HEK293 (cell line): ENCODE data around the gene TYW1B.

Experiments used
- BCL11B ChIP-seq: fragments of 450-650 bp; formaldehyde crosslinking; IDR thresholded peaks from 2 replicates; pipeline ENCODE4 v1.5.1; 2016; ENCODE audit warnings: low read depth, missing biosample characterization, missing genetic modification characterization
- KLF7 ChIP-seq: fragments of 450-650 bp; formaldehyde crosslinking; IDR thresholded peaks from 2 replicates; pipeline ENCODE4 v1.5.1; 2016; ENCODE audit warnings: missing biosample characterization, missing genetic modification characterization, borderline replicate concordance
- SALL2 ChIP-seq: fragments of 450-650 bp; formaldehyde crosslinking; IDR thresholded peaks from 2 replicates; pipeline ENCODE4 v1.5.0; 2017; ENCODE audit warnings: missing biosample characterization, mild to moderate bottlenecking, missing genetic modification characterization, borderline replicate concordance
- ZBTB20 ChIP-seq: fragments of 450-650 bp; formaldehyde crosslinking; IDR thresholded peaks from 2 replicates; pipeline ENCODE4 v1.5.1; 2016; ENCODE audit warnings: missing biosample characterization, missing genetic modification characterization
- ZNF184 ChIP-seq: fragments of 450-650 bp; IDR thresholded peaks from 2 replicates; pipeline ENCODE4 v1.5.1; 2018; ENCODE audit warnings: missing biosample characterization, mild to moderate bottlenecking, missing genetic modification characterization
- ZNF747 ChIP-seq: fragments of 450-650 bp; formaldehyde crosslinking; IDR thresholded peaks from 2 replicates; pipeline ENCODE4 v1.5.1; 2016; ENCODE audit warnings: missing biosample characterization, missing genetic modification characterization
- ZNF76 ChIP-seq: fragments of 450-650 bp; formaldehyde crosslinking; IDR thresholded peaks from 2 replicates; pipeline ENCODE4; 2016; ENCODE audit warnings: low read depth, missing biosample characterization, missing genetic modification characterization, borderline replicate concordance
- TF ChIP-seq, protein P1 (sequence below): fragments of 450-650 bp; formaldehyde crosslinking; IDR thresholded peaks from 2 replicates; pipeline ENCODE4 v1.5.1; 2016; ENCODE audit warnings: missing biosample characterization, missing genetic modification characterization
- TF ChIP-seq, protein P2 (sequence below): fragments of 450-650 bp; formaldehyde crosslinking; IDR thresholded peaks from 2 replicates; pipeline ENCODE4 v1.5.1; 2016; ENCODE audit warnings: missing biosample characterization, missing genetic modification characterization

GRCh38 chr7:72577107-72577506, 250.9 kb downstream of the TYW1B start:
- TF ChIP-seq ZNF184 (tag by site-specific recombination) (no peak), ZNF747 (tag by site-specific recombination) (no peak), ZBTB20 (tag by site-specific recombination) (no peak), SALL2 (tag by site-specific recombination) (no peak), BCL11B (tag by site-specific recombination) (no peak), ZNF76 (tag by site-specific recombination) (no peak), KLF7 (tag by site-specific recombination) (no peak)
- TF ChIP-seq, protein P1, sequence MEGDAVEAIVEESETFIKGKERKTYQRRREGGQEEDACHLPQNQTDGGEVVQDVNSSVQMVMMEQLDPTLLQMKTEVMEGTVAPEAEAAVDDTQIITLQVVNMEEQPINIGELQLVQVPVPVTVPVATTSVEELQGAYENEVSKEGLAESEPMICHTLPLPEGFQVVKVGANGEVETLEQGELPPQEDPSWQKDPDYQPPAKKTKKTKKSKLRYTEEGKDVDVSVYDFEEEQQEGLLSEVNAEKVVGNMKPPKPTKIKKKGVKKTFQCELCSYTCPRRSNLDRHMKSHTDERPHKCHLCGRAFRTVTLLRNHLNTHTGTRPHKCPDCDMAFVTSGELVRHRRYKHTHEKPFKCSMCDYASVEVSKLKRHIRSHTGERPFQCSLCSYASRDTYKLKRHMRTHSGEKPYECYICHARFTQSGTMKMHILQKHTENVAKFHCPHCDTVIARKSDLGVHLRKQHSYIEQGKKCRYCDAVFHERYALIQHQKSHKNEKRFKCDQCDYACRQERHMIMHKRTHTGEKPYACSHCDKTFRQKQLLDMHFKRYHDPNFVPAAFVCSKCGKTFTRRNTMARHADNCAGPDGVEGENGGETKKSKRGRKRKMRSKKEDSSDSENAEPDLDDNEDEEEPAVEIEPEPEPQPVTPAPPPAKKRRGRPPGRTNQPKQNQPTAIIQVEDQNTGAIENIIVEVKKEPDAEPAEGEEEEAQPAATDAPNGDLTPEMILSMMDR = no peak
- TF ChIP-seq, protein P2, sequence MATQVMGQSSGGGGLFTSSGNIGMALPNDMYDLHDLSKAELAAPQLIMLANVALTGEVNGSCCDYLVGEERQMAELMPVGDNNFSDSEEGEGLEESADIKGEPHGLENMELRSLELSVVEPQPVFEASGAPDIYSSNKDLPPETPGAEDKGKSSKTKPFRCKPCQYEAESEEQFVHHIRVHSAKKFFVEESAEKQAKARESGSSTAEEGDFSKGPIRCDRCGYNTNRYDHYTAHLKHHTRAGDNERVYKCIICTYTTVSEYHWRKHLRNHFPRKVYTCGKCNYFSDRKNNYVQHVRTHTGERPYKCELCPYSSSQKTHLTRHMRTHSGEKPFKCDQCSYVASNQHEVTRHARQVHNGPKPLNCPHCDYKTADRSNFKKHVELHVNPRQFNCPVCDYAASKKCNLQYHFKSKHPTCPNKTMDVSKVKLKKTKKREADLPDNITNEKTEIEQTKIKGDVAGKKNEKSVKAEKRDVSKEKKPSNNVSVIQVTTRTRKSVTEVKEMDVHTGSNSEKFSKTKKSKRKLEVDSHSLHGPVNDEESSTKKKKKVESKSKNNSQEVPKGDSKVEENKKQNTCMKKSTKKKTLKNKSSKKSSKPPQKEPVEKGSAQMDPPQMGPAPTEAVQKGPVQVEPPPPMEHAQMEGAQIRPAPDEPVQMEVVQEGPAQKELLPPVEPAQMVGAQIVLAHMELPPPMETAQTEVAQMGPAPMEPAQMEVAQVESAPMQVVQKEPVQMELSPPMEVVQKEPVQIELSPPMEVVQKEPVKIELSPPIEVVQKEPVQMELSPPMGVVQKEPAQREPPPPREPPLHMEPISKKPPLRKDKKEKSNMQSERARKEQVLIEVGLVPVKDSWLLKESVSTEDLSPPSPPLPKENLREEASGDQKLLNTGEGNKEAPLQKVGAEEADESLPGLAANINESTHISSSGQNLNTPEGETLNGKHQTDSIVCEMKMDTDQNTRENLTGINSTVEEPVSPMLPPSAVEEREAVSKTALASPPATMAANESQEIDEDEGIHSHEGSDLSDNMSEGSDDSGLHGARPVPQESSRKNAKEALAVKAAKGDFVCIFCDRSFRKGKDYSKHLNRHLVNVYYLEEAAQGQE (tag by site-specific recombination) = no peak
